SJCRH30 (cell line): ENCODE data around the gene FLII. TPM values are rescaled to one million over a fixed set of nuclear protein-coding genes. Genes with fewer than 3 reads are reported as not detected.

ENCODE experiments used
- DNase-seq, 2 experiments: peaks; one replicate each; pipeline ENCODE4 v3.0.0-alpha.2; 2015 to 2020
- H3K27ac ChIP-seq: fragments of 250-450 bp; sonication (Bioruptor Pico); 2 replicates; pipeline ENCODE4 v1.5.1; 2020; ENCODE audit warnings: mild to moderate bottlenecking, moderate library complexity
- H3K27me3 ChIP-seq: fragments of 250-450 bp; sonication (Bioruptor Pico); 2 replicates; pipeline ENCODE4 v1.5.1; 2020; ENCODE audit warnings: mild to moderate bottlenecking, moderate library complexity
- H3K36me3 ChIP-seq: fragments of 250-450 bp; sonication (Bioruptor Pico); 2 replicates; pipeline ENCODE4 v1.5.1; 2020; ENCODE audit warnings: mild to moderate bottlenecking, moderate library complexity
- H3K4me1 ChIP-seq: fragments of 250-450 bp; sonication (Bioruptor Pico); 2 replicates; pipeline ENCODE4 v1.5.1; 2020; ENCODE audit warnings: mild to moderate bottlenecking, moderate library complexity
- H3K4me3 ChIP-seq: fragments of 250-450 bp; sonication (Bioruptor Pico); 2 replicates; pipeline ENCODE4 v1.5.1; 2020; ENCODE audit warnings: mild to moderate bottlenecking, moderate library complexity
- H3K9me3 ChIP-seq: fragments of 250-450 bp; sonication (Bioruptor Pico); replicated peaks from 2 replicates; pipeline ENCODE4 v1.5.1; 2020; ENCODE audit warnings: mild to moderate bottlenecking, moderate library complexity
- total RNA-seq: library from RNA; depleted of rRNA; stranded (reverse); fragments of >200 nt; shearing (Covaris generic); gene quantifications from 2 replicates; pipeline ENCODE4 v1.2.3, GENCODE V29; 2014

Gene FLII
- total RNA-seq, 1 experiment from 2014 or later = 288 TPM

- H3K4me1 ChIP-seq = no peaks in the 10 kb centered on the region
- no peaks in the 10 kb centered on the region for H3K9me3 ChIP-seq
- peaks cover 25% of the 10 kb centered on the region for H3K36me3 ChIP-seq
- DNase-seq = no peak
- H3K27me3 ChIP-seq = no peaks in the 10 kb centered on the region
- H3K27ac ChIP-seq = no peak overlapping the region
- H3K4me3 ChIP-seq = no peak overlapping the region
These were observed 8.8 kb upstream of the FLII start for GRCh38 chr17:18267366-18267765.

GRCh38 chr17:18263885-18264682 is 5.5 kb upstream of the FLII start:
- Histone ChIP-seq H3K4me1 (peaks cover 11% of the 10 kb centered on the region; the same call in 1 of the 2 replicates), H3K9me3 (no peaks in the 10 kb centered on the region)

GRCh38 chr17:18262641-18263040 is 4.1 kb upstream of the FLII start:
- Histone ChIP-seq H3K4me3 (no peak overlapping the region), H3K27ac (no peak overlapping the region), H3K36me3 (no peaks in the 10 kb centered on the region), H3K4me1 (peaks cover 11% of the 10 kb centered on the region; the same call in 1 of the 2 replicates), H3K27me3 (no peaks in the 10 kb centered on the region), H3K9me3 (no peaks in the 10 kb centered on the region)
- no peak for DNase-seq

More at GRCh38 chr17:18263885-18264682, 5.5 kb upstream of the FLII start:
- Histone ChIP-seq H3K27me3 (no peaks in the 10 kb centered on the region), H3K36me3 (no peaks in the 10 kb centered on the region), H3K27ac (no peak overlapping the region), H3K4me3 (no peak overlapping the region)
- no peak for DNase-seq

- no peaks in the 10 kb centered on the region for H3K27me3 ChIP-seq
- peaks cover 16% of the 10 kb centered on the region; the same call in 1 of the 2 replicates for H3K4me1 ChIP-seq
- no peak overlapping the region for H3K27ac ChIP-seq
- no peak for DNase-seq
- H3K4me3 ChIP-seq = no peak overlapping the region
- H3K9me3 ChIP-seq = no peaks in the 10 kb centered on the region
- H3K36me3 ChIP-seq = no peaks in the 10 kb centered on the region
These were observed 3.6 kb upstream of the FLII start for GRCh38 chr17:18262111-18262510.

- Histone ChIP-seq H3K36me3 (no peaks in the 10 kb centered on the region), H3K4me3 (peak overlapping the region; percentile 83), H3K4me1 (peaks cover 16% of the 10 kb centered on the region; the same call in 1 of the 2 replicates), H3K27me3 (no peaks in the 10 kb centered on the region), H3K9me3 (no peaks in the 10 kb centered on the region), H3K27ac (no peak overlapping the region)
- DNase-seq = no peak
These were observed 3.1 kb upstream of the FLII start for GRCh38 chr17:18261659-18262058.

- Histone ChIP-seq H3K36me3 (no peaks in the 10 kb centered on the region), H3K4me3 (peak overlapping the region; percentile 83), H3K27me3 (no peaks in the 10 kb centered on the region), H3K4me1 (peaks cover 16% of the 10 kb centered on the region; the same call in 1 of the 2 replicates), H3K27ac (peak overlapping the region; percentile 1; the same call in 1 of the 2 replicates), H3K9me3 (no peaks in the 10 kb centered on the region)
- DNase-seq = peak; percentile 61 to 66
These were observed 2.6 kb upstream of the FLII start for GRCh38 chr17:18261146-18261515.

GRCh38 chr17:18260332-18261145 is 2.0 kb upstream of the FLII start, which contains the start of gene MIEF2:
MIEF2 (plus strand) TSS chr17:18260662; CDS start chr17:18262721, 2,059 bp downstream.
- peak; percentile 100 for DNase-seq
- H3K9me3 ChIP-seq = no peaks in the 10 kb centered on the region
- H3K4me1 ChIP-seq = peaks cover 16% of the 10 kb centered on the region; the same call in 1 of the 2 replicates
- peak within 1 kb of the TSS; percentile 83 for H3K4me3 ChIP-seq
- peak within 1 kb of the TSS; percentile 1; the same call in 1 of the 2 replicates for H3K27ac ChIP-seq
- H3K36me3 ChIP-seq = peaks cover 6% of the 10 kb centered on the region; the same call in 1 of the 2 replicates
- no peaks in the 10 kb centered on the region for H3K27me3 ChIP-seq

GRCh38 chr17:18259621-18260331 is 1.2 kb upstream of the FLII start:
- peak overlapping the region; percentile 83 for H3K4me3 ChIP-seq
- DNase-seq = peak in 1 of 2 experiments; percentile 45
- no peaks in the 10 kb centered on the region for H3K27me3 ChIP-seq
- no peaks in the 10 kb centered on the region for H3K9me3 ChIP-seq
- H3K4me1 ChIP-seq = peaks cover 16% of the 10 kb centered on the region; the same call in 1 of the 2 replicates
- peaks cover 13% of the 10 kb centered on the region for H3K36me3 ChIP-seq
- no peak overlapping the region for H3K27ac ChIP-seq

- peak; percentile 91 to 92 for DNase-seq
- H3K4me1 ChIP-seq = peaks cover 16% of the 10 kb centered on the region; the same call in 1 of the 2 replicates
These were observed 569 bp downstream of the FLII start for GRCh38 chr17:18257982-18258355.

GRCh38 chr17:18257268-18257981 is 1.1 kb downstream of the FLII start:
- H3K27me3 ChIP-seq = no peaks in the 10 kb centered on the region
- peak overlapping the region; percentile 87 for H3K4me3 ChIP-seq
- H3K27ac ChIP-seq = peak overlapping the region; percentile 76
- peaks cover 34% of the 10 kb centered on the region for H3K36me3 ChIP-seq
- H3K9me3 ChIP-seq = no peaks in the 10 kb centered on the region
- DNase-seq = no peak
- H3K4me1 ChIP-seq = peaks cover 16% of the 10 kb centered on the region; the same call in 1 of the 2 replicates

More at GRCh38 chr17:18257982-18258355, 569 bp downstream of the FLII start:
- Histone ChIP-seq H3K9me3 (no peaks in the 10 kb centered on the region), H3K27ac (peak overlapping the region; percentile 76), H3K27me3 (no peaks in the 10 kb centered on the region), H3K4me3 (peak overlapping the region; percentile 87), H3K36me3 (peaks cover 28% of the 10 kb centered on the region)

- no peaks in the 10 kb centered on the region for H3K27me3 ChIP-seq
- H3K27ac ChIP-seq = no peak overlapping the region
- no peaks in the 10 kb centered on the region for H3K9me3 ChIP-seq
- DNase-seq = no peak
- peaks cover 40% of the 10 kb centered on the region for H3K36me3 ChIP-seq
- no peak overlapping the region for H3K4me3 ChIP-seq
- H3K4me1 ChIP-seq = peaks cover 14% of the 10 kb centered on the region; the same call in 1 of the 2 replicates
These were observed 1.8 kb downstream of the FLII start for GRCh38 chr17:18256776-18257175.

GRCh38 chr17:18256351-18256750 is 2.2 kb downstream of the FLII start:
- H3K27me3 ChIP-seq = no peaks in the 10 kb centered on the region
- H3K4me3 ChIP-seq = no peak overlapping the region
- H3K27ac ChIP-seq = no peak overlapping the region
- DNase-seq = no peak
- peaks cover 11% of the 10 kb centered on the region; the same call in 1 of the 2 replicates for H3K4me1 ChIP-seq
- H3K9me3 ChIP-seq = no peaks in the 10 kb centered on the region
- H3K36me3 ChIP-seq = peaks cover 45% of the 10 kb centered on the region

- Histone ChIP-seq H3K4me1 (peaks cover 9% of the 10 kb centered on the region; the same call in 1 of the 2 replicates), H3K27ac (no peak overlapping the region), H3K36me3 (peaks cover 57% of the 10 kb centered on the region), H3K4me3 (no peak overlapping the region), H3K27me3 (no peaks in the 10 kb centered on the region), H3K9me3 (no peaks in the 10 kb centered on the region)
- DNase-seq = no peak
These were observed 3.5 kb downstream of the FLII start for GRCh38 chr17:18254888-18255649.
